Activated T-cell treated with anti-CD3 and anti-CD28 coated beads for 24 hours (primary cell): ENCODE data around the gene RIOK3.

Experiments
- DNase-seq: peaks from one replicate; pipeline ENCODE4 v3.0.0-alpha.2; 2020; ENCODE audit warnings: low read depth

The RIOK3 gene

GRCh38 chr18:23529604-23530003, 76.5 kb downstream of the RIOK3 start:
- DNase-seq: no peak

- no peak for DNase-seq
Observed at GRCh38 chr18:23530195-23530594, 77.1 kb downstream of the RIOK3 start.

GRCh38 chr18:23531912-23532311, 78.8 kb downstream of the RIOK3 start:
- no peak for DNase-seq
